Coronary artery (tissue), 2 donors: Measurements from ENCODE around the gene OSBPL8.
"Not testable (repeated sequence)": the region's sequence is repeated elsewhere in the genome, so short reads cannot be mapped to it uniquely, and the experiment has no call there.

ENCODE experiments used
- DNase-seq: peaks from one replicate; pipeline ENCODE4 v3.0.0-alpha.2; 2017; ENCODE audit warnings: low spot score
- H3K27ac ChIP-seq, 2 donors: fragments of 200-600 bp; sonication (generic); one replicate each; pipeline ENCODE4 v1.5.1; 2016 to 2019
- H3K4me3 ChIP-seq: fragments of 200-600 bp; sonication (generic); 2 replicates; pipeline ENCODE4 v1.5.1; 2016; ENCODE audit warnings: mild to moderate bottlenecking, moderate library complexity
- TF ChIP-seq, protein P1 (sequence below): fragments of 200-600 bp; sonication (generic); IDR thresholded peaks from one replicate; pipeline ENCODE4 v1.5.1; 2019; ENCODE audit warnings: antibody characterized with exemption

The OSBPL8 gene

DNA sequence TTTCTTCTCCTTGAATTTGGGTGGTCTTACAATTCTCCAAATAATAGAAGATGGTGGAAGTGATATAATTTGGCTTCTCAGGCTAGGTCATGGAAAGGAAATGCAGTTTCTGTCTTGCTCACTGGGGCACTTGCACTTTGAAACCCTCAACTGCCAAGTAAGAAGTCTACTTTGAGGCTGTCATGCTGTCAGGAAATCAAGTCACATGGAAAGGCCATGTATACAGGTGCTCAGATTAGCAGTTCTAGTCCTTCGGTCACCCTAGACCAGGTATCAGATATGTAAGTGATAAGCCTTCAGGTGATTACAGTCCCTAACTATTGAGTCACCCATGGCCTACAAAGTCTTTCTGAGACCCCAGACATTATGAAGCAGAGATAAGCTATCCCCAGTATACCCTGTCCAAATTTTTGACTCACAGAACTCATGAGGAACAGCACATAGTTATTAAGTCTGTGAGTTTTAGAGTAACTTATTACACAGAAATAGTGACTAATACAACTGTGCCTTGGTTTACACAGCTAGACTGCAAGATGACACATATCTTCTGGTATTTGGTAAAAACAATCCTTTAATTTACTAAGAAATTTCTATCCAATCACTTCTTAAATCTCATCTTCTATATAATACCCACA lies 185.1 kb downstream of the OSBPL8 start:
- Histone ChIP-seq H3K4me3 (no peak overlapping the region), H3K27ac (no peak overlapping the region)
- DNase-seq: no peak
- TF ChIP-seq, protein P1, sequence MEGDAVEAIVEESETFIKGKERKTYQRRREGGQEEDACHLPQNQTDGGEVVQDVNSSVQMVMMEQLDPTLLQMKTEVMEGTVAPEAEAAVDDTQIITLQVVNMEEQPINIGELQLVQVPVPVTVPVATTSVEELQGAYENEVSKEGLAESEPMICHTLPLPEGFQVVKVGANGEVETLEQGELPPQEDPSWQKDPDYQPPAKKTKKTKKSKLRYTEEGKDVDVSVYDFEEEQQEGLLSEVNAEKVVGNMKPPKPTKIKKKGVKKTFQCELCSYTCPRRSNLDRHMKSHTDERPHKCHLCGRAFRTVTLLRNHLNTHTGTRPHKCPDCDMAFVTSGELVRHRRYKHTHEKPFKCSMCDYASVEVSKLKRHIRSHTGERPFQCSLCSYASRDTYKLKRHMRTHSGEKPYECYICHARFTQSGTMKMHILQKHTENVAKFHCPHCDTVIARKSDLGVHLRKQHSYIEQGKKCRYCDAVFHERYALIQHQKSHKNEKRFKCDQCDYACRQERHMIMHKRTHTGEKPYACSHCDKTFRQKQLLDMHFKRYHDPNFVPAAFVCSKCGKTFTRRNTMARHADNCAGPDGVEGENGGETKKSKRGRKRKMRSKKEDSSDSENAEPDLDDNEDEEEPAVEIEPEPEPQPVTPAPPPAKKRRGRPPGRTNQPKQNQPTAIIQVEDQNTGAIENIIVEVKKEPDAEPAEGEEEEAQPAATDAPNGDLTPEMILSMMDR: no peak

DNA sequence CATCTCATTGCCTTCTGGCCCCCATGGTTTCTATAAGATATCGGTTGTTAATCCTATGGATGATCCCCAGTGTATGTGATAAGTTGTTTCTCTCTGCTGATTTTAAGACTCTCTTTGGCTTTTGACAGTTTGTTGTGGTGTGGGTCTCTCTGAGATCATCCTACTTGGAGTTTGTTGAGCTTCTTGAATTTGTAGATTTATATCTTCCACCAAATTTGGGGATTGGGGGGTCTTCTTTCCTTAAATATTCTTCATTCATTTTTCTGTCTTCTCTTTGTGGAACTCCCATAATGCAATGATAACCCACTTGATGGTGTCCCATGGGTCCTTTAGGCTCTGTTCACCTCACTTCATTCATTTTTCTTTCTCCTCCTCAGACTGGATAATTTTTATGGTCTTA lies 191.3 kb downstream of the OSBPL8 start:
- TF ChIP-seq, protein P1: no peak

DNA sequence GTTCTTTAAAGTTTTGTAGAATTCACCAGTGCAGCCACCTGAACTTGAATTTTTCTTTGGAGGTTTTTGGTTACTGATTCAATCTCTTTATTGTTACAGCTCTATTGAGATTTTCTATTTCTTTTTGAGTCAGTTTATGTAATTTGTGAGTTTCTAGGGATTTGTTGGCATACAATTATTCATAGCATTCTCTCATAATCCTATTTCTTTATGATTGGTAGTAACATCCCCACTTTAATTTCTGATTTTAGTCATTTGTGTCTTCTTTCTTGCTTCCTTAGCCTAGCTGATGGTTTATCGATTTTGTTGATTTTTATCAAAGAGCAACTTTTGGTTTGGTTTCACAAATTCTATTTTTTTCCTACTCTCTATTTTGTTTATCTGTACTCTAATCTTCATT lies 193.4 kb downstream of the OSBPL8 start:
- no peak overlapping the region for H3K27ac ChIP-seq
- H3K4me3 ChIP-seq: no peak overlapping the region
- no peak for DNase-seq
- TF ChIP-seq, protein P1: no peak

More for the DNA sequence above, 191.3 kb downstream of the OSBPL8 start:
- Histone ChIP-seq H3K4me3 (no peak overlapping the region), H3K27ac (no peak overlapping the region)
- DNase-seq: no peak

DNA sequence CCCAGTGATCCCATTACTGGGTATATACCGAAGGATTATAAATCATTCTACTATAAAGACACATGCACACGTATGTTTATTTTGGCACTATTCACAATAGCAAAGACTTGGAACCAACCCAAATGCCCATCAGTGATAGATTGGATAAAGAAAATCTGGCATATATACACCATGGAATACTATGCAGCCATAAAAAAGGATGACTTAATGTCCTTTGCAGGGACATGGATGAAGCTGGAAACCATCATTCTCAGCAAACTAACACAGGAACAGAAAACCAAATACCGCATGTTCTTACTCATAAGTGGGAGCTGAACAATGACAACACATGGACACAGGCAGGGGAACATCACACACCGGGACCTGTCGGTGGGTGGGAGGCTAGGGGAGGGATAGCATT lies 195.4 kb downstream of the OSBPL8 start:
- H3K27ac ChIP-seq, DNase-seq, H3K4me3 ChIP-seq: not testable (repeated sequence)

DNA sequence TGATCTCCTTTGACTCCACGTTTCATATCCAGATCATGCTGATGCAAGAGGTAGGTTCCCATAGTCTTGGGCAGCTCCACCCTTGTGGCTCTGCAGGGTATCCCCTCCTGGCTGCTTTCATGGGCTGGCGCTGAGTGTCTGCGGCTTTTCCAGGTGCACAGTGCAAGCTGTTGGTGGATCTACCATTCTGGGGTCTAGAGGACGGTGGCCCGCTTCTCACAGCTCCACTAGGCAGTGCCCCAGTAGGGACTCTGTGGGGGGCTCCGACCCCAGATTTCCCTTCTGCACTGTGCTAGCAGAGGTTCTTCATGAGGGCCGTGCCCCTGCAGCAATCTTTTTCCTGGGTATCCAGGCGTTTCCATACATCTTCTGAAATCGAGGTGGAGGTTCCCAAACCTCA lies 199.3 kb downstream of the OSBPL8 start:
- DNase-seq: no peak
- Histone ChIP-seq H3K27ac (no peak overlapping the region), H3K4me3 (no peak overlapping the region)
- TF ChIP-seq, protein P1: no peak

DNA sequence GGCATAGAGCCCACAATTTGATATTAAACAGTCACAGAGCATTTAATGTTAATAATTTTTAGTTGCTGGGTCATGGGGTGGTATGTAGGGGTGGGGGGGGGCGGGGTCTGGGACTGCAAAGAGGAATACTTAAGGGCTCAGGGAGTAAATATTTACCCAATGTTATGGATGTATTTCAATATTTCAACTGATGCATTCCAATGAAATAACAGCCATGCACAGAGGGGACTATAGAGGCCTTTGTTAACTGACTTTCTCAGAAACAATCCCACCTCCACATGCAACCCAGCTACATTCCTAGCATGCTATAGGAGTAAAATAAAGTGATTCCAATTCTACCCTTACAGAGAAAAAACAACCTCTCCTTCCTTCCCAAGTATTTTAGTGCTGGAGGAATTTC lies 203.5 kb downstream of the OSBPL8 start:
- H3K4me3 ChIP-seq: no peak overlapping the region
- TF ChIP-seq, protein P1: no peak
- no peak overlapping the region for H3K27ac ChIP-seq
- no peak for DNase-seq

DNA sequence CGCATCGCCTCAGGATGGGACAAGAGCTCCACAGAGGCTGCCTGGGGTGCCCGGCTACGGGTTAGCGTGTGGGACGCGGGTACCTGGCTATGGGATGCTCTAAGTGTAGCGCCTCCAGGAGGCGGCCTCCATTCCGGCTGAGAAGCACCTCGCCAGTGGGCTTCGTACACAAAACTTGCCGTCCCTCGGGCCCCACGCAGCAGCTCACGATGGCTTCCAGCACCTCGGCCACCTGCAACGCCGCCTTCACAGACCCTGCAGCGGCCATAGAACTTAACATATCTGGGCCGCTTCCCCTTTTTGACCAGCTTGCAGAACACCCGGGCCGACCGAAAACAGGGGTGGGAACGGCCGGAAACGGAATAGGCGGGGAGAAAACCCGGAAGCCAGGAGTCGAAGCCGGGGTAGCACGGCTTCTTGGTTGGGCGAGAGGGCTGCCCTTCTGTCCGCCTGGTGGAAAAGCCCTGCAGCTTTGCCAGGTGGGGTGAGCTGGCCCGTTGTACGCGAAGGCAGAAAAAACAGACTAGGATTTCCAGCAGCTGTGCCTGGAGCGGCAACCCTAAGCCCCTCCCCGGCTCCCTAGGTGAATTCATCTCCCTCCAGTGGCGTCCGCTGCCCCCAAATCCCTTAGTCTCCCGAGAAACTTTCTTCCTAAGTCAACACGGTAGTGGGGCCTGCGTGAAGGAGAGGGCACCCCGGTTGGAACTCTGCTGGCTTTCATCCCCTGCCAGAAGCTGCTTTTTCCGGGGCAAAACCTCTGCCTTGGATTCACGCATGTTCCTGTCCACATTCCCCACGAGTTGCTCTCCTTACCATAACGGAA lies 211.3 kb downstream of the OSBPL8 start, which contains the start of gene BBS10:
Gene BBS10 (minus strand): TSS at position 337 of the 823 bp plus-strand sequence. CDS start 57 bp downstream, at position 280.
- TF ChIP-seq, protein P1: no peak
- Histone ChIP-seq H3K27ac (peak within 1 kb of the TSS; percentile 81 to 85), H3K4me3 (peak within 1 kb of the TSS; percentile 74)
- peak; percentile 94 for DNase-seq
